Measurements from ENCODE around the gene TACR2.

DNA sequence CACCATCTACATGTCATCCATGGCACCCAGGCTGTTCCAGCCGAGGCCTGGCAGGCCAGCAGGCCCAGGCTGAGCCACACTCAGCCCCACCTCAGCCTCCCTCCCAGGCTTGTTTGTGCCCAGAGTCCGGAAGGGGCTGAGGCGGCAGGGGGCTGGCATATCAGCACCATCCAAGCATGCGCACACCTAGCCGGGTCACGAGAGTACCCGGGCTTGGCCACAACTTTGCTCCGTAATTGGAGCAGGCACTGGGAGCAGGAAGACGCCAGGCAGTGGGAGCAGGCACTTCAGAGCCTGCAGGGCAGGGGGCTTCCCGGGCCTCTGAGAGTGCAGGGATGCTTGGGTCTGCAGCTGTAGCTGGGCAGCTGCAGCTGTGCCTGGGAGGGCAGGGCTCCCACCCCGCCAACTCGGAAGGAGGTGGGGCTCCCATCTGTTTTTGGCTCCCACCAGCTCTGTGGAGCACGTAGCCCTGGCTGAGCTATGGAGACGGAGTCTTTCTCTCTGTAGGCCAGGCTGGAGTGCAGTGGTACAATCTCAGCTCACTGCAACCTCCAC lies 19.3 kb upstream of the TACR2 start:
- no peak for TF ChIP-seq EP300 (IDR thresholded peaks at IDR 0.05)
- TF ChIP-seq, protein P1, sequence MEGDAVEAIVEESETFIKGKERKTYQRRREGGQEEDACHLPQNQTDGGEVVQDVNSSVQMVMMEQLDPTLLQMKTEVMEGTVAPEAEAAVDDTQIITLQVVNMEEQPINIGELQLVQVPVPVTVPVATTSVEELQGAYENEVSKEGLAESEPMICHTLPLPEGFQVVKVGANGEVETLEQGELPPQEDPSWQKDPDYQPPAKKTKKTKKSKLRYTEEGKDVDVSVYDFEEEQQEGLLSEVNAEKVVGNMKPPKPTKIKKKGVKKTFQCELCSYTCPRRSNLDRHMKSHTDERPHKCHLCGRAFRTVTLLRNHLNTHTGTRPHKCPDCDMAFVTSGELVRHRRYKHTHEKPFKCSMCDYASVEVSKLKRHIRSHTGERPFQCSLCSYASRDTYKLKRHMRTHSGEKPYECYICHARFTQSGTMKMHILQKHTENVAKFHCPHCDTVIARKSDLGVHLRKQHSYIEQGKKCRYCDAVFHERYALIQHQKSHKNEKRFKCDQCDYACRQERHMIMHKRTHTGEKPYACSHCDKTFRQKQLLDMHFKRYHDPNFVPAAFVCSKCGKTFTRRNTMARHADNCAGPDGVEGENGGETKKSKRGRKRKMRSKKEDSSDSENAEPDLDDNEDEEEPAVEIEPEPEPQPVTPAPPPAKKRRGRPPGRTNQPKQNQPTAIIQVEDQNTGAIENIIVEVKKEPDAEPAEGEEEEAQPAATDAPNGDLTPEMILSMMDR (IDR thresholded peaks at IDR 0.05) = no peak
